ENCODE results near the gene ABI1.

DNA sequence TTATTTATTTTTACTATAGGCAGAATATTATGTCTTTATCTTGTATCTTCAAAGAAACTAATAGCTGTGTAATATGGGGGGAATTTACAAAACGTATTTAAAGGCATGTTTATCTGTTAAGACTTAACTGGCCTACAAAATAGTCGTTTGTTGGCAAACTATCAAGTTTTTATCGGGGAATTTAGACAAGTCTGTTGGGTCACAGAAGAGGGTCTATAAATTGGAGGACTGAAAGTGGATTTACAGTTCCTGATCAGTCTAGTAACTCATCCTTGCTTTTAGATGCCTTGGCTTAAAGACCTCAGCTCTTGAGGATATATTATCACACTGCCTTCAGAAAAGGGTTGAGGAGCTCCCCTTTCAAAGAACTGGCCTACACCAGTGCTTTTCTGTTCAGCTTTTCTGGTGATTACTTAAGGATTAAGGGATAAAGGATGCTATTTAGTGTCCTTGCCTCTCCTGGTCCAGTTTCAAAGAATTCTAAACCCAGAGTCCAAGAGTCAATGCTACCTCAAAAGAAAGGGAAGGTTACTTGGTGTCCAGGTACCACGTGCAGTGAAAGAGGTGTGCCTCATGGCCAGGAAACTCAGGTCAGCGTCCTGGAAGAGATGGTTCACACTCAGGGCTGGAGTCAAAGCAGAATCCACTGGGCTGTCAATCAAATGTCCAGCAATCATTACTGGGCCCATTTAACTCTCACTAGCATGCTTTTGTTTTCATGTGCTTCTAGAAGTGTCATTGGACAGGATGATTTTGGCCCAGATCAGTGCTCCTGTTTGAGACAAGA, 42.9 kb upstream of the ABI1 start:
- TF ChIP-seq, protein P1, sequence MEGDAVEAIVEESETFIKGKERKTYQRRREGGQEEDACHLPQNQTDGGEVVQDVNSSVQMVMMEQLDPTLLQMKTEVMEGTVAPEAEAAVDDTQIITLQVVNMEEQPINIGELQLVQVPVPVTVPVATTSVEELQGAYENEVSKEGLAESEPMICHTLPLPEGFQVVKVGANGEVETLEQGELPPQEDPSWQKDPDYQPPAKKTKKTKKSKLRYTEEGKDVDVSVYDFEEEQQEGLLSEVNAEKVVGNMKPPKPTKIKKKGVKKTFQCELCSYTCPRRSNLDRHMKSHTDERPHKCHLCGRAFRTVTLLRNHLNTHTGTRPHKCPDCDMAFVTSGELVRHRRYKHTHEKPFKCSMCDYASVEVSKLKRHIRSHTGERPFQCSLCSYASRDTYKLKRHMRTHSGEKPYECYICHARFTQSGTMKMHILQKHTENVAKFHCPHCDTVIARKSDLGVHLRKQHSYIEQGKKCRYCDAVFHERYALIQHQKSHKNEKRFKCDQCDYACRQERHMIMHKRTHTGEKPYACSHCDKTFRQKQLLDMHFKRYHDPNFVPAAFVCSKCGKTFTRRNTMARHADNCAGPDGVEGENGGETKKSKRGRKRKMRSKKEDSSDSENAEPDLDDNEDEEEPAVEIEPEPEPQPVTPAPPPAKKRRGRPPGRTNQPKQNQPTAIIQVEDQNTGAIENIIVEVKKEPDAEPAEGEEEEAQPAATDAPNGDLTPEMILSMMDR (IDR thresholded peaks at IDR 0.05), result no peak
- no peak for TF ChIP-seq KAT7 (CRISPR knock-in tag; IDR thresholded peaks at IDR 0.05; ENCODE audit: borderline replicate concordance)
- TF ChIP-seq, protein P2, sequence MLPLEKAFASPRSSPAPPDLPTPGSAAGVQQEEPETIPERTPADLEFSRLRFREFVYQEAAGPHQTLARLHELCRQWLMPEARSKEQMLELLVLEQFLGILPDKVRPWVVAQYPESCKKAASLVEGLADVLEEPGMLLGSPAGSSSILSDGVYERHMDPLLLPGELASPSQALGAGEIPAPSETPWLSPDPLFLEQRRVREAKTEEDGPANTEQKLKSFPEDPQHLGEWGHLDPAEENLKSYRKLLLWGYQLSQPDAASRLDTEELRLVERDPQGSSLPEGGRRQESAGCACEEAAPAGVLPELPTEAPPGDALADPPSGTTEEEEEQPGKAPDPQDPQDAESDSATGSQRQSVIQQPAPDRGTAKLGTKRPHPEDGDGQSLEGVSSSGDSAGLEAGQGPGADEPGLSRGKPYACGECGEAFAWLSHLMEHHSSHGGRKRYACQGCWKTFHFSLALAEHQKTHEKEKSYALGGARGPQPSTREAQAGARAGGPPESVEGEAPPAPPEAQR (CRISPR knock-in tag; IDR thresholded peaks at IDR 0.05), result no peak
- TF ChIP-seq, protein P3, sequence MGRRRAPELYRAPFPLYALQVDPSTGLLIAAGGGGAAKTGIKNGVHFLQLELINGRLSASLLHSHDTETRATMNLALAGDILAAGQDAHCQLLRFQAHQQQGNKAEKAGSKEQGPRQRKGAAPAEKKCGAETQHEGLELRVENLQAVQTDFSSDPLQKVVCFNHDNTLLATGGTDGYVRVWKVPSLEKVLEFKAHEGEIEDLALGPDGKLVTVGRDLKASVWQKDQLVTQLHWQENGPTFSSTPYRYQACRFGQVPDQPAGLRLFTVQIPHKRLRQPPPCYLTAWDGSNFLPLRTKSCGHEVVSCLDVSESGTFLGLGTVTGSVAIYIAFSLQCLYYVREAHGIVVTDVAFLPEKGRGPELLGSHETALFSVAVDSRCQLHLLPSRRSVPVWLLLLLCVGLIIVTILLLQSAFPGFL (CRISPR knock-in tag; IDR thresholded peaks at IDR 0.05; ENCODE audit: borderline replicate concordance), result no peak
- no peak for TF ChIP-seq IRF2 (CRISPR knock-in tag; IDR thresholded peaks at IDR 0.05; ENCODE audit: borderline replicate concordance, low read depth)
- TF ChIP-seq, protein P4, sequence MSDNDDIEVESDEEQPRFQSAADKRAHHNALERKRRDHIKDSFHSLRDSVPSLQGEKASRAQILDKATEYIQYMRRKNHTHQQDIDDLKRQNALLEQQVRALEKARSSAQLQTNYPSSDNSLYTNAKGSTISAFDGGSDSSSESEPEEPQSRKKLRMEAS (CRISPR knock-in tag; IDR thresholded peaks at IDR 0.05), result no peak
- TF ChIP-seq, protein P5, sequence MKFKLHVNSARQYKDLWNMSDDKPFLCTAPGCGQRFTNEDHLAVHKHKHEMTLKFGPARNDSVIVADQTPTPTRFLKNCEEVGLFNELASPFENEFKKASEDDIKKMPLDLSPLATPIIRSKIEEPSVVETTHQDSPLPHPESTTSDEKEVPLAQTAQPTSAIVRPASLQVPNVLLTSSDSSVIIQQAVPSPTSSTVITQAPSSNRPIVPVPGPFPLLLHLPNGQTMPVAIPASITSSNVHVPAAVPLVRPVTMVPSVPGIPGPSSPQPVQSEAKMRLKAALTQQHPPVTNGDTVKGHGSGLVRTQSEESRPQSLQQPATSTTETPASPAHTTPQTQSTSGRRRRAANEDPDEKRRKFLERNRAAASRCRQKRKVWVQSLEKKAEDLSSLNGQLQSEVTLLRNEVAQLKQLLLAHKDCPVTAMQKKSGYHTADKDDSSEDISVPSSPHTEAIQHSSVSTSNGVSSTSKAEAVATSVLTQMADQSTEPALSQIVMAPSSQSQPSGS (CRISPR knock-in tag; IDR thresholded peaks at IDR 0.05; ENCODE audit: borderline replicate concordance, low read depth), result no peak
- TF ChIP-seq MXD4 (CRISPR knock-in tag; IDR thresholded peaks at IDR 0.05; ENCODE audit: borderline replicate concordance), result no peak
- no peak for TF ChIP-seq FOXJ3 (CRISPR knock-in tag; IDR thresholded peaks at IDR 0.05; ENCODE audit: borderline replicate concordance)
- TF ChIP-seq NR3C1 (CRISPR knock-in tag; conservative IDR thresholded peaks at IDR 0.05; ENCODE audit: low read depth), result no peak
